Loucy (cell line): ENCODE results near the gene PLEKHB1.

Experiments
- H2AFZ ChIP-seq: fragments of 200-600 bp; sonication (generic); 2 replicates; pipeline ENCODE4 v1.6.0; 2016; ENCODE audit warnings: antibody characterized with exemption, mild to moderate bottlenecking, low read length, moderate library complexity
- H3F3A ChIP-seq: fragments of 200-600 bp; 2 replicates; pipeline ENCODE4 v1.6.0; 2016; ENCODE audit warnings: antibody characterized with exemption, low read depth, mild to moderate bottlenecking
- H3K27me3 ChIP-seq: fragments of 200-600 bp; sonication (generic); 2 replicates; pipeline ENCODE4 v1.6.1; 2014; ENCODE audit warnings: low read length, mild to moderate bottlenecking; ENCODE audit not compliant: insufficient read depth, poor library complexity, severe bottlenecking
- H3K36me3 ChIP-seq: fragments of 200-600 bp; sonication (generic); 2 replicates; pipeline ENCODE4 v1.6.1; 2016; ENCODE audit warnings: low read length; ENCODE audit not compliant: insufficient read depth
- H3K4me1 ChIP-seq: fragments of 200-600 bp; sonication (generic); 2 replicates; pipeline ENCODE4 v1.5.1; 2014; ENCODE audit warnings: low read length, mild to moderate bottlenecking; ENCODE audit not compliant: insufficient read depth, poor library complexity, severe bottlenecking
- H3K4me2 ChIP-seq: fragments of 200-600 bp; sonication (generic); 2 replicates; pipeline ENCODE4 v1.6.0; 2014; ENCODE audit warnings: antibody characterized with exemption, low read length, low read depth, mild to moderate bottlenecking; ENCODE audit not compliant: poor library complexity, severe bottlenecking
- H3K4me3 ChIP-seq: fragments of 200-600 bp; sonication (generic); 2 replicates; pipeline ENCODE4 v1.5.1; 2014; ENCODE audit warnings: low read length, mild to moderate bottlenecking, mixed read lengths; ENCODE audit not compliant: poor library complexity, severe bottlenecking
- H3K79me2 ChIP-seq: fragments of 200-600 bp; sonication (generic); 2 replicates; pipeline ENCODE4 v1.6.1; 2014; ENCODE audit warnings: low read length; ENCODE audit not compliant: insufficient read depth
- H3K9ac ChIP-seq: fragments of 200-600 bp; sonication (generic); 2 replicates; pipeline ENCODE4 v1.6.0; 2014; ENCODE audit warnings: mild to moderate bottlenecking, low read depth, low read length, moderate library complexity; ENCODE audit not compliant: poor library complexity, severe bottlenecking
- H3K9me2 ChIP-seq: fragments of 200-600 bp; sonication (generic); replicated peaks from 2 replicates; pipeline ENCODE4 v1.6.1; 2016; ENCODE audit warnings: low read depth, low read length, mixed read lengths
- H3K9me3 ChIP-seq: fragments of 200-600 bp; sonication (generic); 2 replicates; pipeline ENCODE4 v1.6.1; 2014; ENCODE audit warnings: mild to moderate bottlenecking, antibody characterized with exemption, low read length, low read depth; ENCODE audit not compliant: insufficient read depth
- H4K20me1 ChIP-seq: fragments of 200-600 bp; sonication (generic); 2 replicates; pipeline ENCODE4 v1.6.0; 2014; ENCODE audit warnings: antibody characterized with exemption, low read length, mild to moderate bottlenecking; ENCODE audit not compliant: insufficient read depth, poor library complexity, severe bottlenecking
- EZH2phosphoT487 ChIP-seq: fragments of 200-600 bp; IDR thresholded peaks from 2 replicates; pipeline ENCODE4 v1.6.1; 2018; ENCODE audit warnings: antibody characterized with exemption, mild to moderate bottlenecking, moderate library complexity, borderline replicate concordance
- TF ChIP-seq, protein P1 (sequence below): fragments of 200-600 bp; sonication (generic); conservative IDR thresholded peaks from 2 replicates; pipeline ENCODE4 v1.5.1; 2014; ENCODE audit warnings: mild to moderate bottlenecking, antibody characterized with exemption, low read length

The PLEKHB1 gene

DNA sequence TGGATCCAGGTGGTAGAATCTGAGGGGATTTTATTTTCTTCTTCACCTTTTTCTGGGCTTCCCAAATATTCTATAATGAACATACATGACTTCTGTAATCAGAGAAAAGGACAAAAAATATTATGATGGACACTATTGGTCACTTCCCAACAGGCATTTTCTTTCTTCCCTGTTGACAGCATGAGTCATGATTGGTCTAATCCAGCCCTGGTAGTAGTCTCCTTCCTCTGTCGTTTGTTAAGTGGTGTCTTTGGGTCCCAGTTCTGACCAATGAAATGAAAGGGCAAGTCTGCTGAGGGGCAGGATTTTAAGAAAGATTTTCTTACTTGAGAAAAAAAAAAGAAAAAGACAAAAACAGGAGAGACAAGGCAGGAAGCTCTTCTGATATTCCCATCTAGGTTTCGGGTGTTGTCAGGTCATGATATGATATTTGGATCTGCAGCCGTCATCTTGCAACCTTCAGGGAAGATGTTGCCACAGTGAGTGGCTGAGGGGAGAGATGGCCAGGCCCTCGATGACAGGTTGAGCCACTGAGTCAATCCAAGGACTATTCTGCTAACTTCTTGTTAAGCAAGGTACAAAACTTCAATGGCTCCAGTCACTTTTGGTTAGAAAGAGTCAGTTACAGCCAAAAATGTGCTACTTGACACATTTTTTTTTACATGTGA, 23.3 kb upstream of the PLEKHB1 start:
- H2AFZ ChIP-seq, result no peak overlapping the region
- H3K4me2 ChIP-seq, result no peak overlapping the region
- H3K4me1 ChIP-seq, result no peaks in the 10 kb centered on the region
- H4K20me1 ChIP-seq, result no peaks in the 10 kb centered on the region
- H3K27me3 ChIP-seq, result no peaks in the 10 kb centered on the region
- no peaks in the 10 kb centered on the region for H3K79me2 ChIP-seq
- H3F3A ChIP-seq, result no peaks in the 10 kb centered on the region
- no peak for TF ChIP-seq EZH2phosphoT487
- TF ChIP-seq, protein P1, sequence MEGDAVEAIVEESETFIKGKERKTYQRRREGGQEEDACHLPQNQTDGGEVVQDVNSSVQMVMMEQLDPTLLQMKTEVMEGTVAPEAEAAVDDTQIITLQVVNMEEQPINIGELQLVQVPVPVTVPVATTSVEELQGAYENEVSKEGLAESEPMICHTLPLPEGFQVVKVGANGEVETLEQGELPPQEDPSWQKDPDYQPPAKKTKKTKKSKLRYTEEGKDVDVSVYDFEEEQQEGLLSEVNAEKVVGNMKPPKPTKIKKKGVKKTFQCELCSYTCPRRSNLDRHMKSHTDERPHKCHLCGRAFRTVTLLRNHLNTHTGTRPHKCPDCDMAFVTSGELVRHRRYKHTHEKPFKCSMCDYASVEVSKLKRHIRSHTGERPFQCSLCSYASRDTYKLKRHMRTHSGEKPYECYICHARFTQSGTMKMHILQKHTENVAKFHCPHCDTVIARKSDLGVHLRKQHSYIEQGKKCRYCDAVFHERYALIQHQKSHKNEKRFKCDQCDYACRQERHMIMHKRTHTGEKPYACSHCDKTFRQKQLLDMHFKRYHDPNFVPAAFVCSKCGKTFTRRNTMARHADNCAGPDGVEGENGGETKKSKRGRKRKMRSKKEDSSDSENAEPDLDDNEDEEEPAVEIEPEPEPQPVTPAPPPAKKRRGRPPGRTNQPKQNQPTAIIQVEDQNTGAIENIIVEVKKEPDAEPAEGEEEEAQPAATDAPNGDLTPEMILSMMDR, result no peak
- no peaks in the 10 kb centered on the region for H3K36me3 ChIP-seq
- no peaks in the 10 kb centered on the region for H3K9me3 ChIP-seq
- no peak overlapping the region for H3K9ac ChIP-seq
- H3K4me3 ChIP-seq, result no peak overlapping the region
- H3K9me2 ChIP-seq, result no peaks in the 10 kb centered on the region

DNA sequence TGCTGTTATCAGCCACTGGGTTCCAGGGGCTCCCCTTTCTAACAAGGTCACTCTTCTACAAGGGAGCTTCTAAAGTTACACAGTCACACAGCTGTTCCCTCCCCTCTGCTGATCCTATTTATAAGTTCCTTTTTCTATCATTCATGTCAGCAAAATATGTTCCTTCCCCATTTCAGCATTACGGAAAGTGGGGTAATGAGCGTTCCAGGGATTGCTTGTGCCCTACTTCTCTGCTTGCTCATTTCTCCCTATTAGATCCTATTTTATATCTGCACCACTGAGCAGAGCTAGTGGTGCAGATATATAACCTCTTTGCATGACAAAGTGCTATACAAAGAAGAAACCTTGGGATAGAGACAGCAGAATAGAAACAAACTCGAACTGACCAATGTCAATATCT, 22.7 kb upstream of the PLEKHB1 start:
- Histone ChIP-seq H3F3A (no peaks in the 10 kb centered on the region), H3K79me2 (no peaks in the 10 kb centered on the region), H3K4me2 (no peak overlapping the region), H3K9me2 (no peaks in the 10 kb centered on the region), H3K4me3 (no peak overlapping the region), H3K36me3 (no peaks in the 10 kb centered on the region), H4K20me1 (no peaks in the 10 kb centered on the region), H2AFZ (no peak overlapping the region), H3K4me1 (no peaks in the 10 kb centered on the region), H3K27me3 (no peaks in the 10 kb centered on the region), H3K9me3 (no peaks in the 10 kb centered on the region), H3K9ac (no peak overlapping the region)
- TF ChIP-seq EZH2phosphoT487, result no peak
- TF ChIP-seq, protein P1, result no peak

DNA sequence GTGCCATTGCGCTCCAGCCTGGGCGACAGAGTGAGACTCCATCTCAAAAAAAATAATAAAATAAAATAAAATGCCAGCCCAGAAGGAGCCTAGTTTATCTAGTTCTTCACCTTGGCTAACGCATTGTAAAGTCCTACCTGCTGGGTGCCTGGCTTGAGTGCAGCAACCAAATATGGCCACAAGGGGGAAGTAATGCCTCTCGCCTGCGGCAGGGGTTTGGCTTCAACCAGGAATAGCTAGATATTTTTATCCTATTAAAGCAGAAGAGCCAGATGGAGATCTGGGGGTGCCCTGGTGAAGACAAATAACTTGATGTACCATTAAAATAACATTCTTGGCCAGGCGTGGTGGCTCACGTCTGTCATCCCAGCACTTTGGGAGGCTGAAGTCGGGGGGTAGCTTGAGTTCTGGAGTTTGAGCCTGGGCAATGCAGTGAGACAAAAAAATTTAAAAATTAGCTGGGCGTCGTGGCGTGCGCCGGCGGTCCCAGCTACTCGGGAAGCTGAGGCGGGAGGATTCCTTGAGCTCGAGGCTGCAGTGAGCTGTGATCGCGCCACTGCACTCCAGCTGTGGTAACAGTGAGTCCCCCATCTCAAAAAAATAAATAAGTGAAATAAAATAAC, 20.6 kb upstream of the PLEKHB1 start:
- Histone ChIP-seq H3K9me3 (no peaks in the 10 kb centered on the region), H3K27me3 (no peaks in the 10 kb centered on the region), H3K36me3 (no peaks in the 10 kb centered on the region), H3K9ac (no peak overlapping the region), H3K4me3 (no peak overlapping the region), H3F3A (no peaks in the 10 kb centered on the region), H3K4me2 (no peak overlapping the region), H3K4me1 (no peaks in the 10 kb centered on the region), H3K9me2 (no peaks in the 10 kb centered on the region), H2AFZ (peak overlapping the region; percentile 36), H3K79me2 (no peaks in the 10 kb centered on the region), H4K20me1 (no peaks in the 10 kb centered on the region)
- TF ChIP-seq, protein P1, result peak; percentile 91
- no peak for TF ChIP-seq EZH2phosphoT487
